H1 (cell line): ENCODE measurements around the gene CACFD1. TPM values are rescaled to one million over a fixed set of nuclear protein-coding genes. Genes with fewer than 3 reads are reported as not detected.

Experiments used
- CEBPB ChIP-seq: IDR thresholded peaks from 2 replicates; pipeline ENCODE4 v1.6.1; 2012; ENCODE audit warnings: low read depth, low read length
- CHD1 ChIP-seq: IDR thresholded peaks from 2 replicates; pipeline ENCODE4 v1.6.1; 2012; ENCODE audit warnings: low read depth, low read length, improper control_type of control experiment
- GTF2F1 ChIP-seq: IDR thresholded peaks from 2 replicates; pipeline ENCODE4 v1.6.1; 2012; ENCODE audit warnings: low read depth, low read length, improper control_type of control experiment, borderline replicate concordance
- JUN ChIP-seq: IDR thresholded peaks from 2 replicates; pipeline ENCODE4 v1.6.1; 2011; ENCODE audit warnings: low read depth, mild to moderate bottlenecking, improper control_type of control experiment, low read length
- POLR2A ChIP-seq, 2 experiments: IDR thresholded peaks; 1 replicate in 1 of 2; 2 replicates in 1 of 2; pipeline ENCODE4 v1.6.1; 2011; ENCODE audit warnings: low read depth in 2 of 2, low read length in 2 of 2, mild to moderate bottlenecking in 2 of 2; ENCODE audit errors: control extremely low read depth in 1 of 2
- polyA plus RNA-seq, 7 experiments: library from polyadenylated mRNA; depleted of rRNA in 3 of 7; stranded (reverse) in 5 of 7; unstranded in 2 of 7; fragments of >200 nt in 5 of 7; fragments of 200-250 nt in 2 of 7; gene quantifications; 1 replicate in 5 of 7; 2 replicates in 1 of 7; 4 replicates in 1 of 7; pipeline versions ENCODE4 v1.2.1 to v1.2.3, GENCODE V29; 2011 to 2013; ENCODE audit warnings: missing spikeins in 2 of 7, mixed read lengths in 2 of 7
- total RNA-seq: library from RNA; stranded (reverse); fragmentation: NEBNext Ultra II Directional; extraction: Animal tissue kit (Norgen Biotek cat#: 25700); gene quantifications from 2 replicates; pipeline ENCODE4 v1.2.1, GENCODE V29; 2021
- TF ChIP-seq, protein P1 (sequence below): fragments of 300-600 bp; sonication (generic); IDR thresholded peaks from 2 replicates; pipeline ENCODE4 v1.7.1; 2012; ENCODE audit warnings: low read length, moderate library complexity, mild to moderate bottlenecking, inconsistent platforms; ENCODE audit not compliant: insufficient replicate concordance

The CACFD1 gene
- total and polyA plus RNA-seq, 2 of the 8 experiments (the other 6 are each of a cell fraction or from before 2014, with no cell fraction given), result 13.4 to 15.5 TPM

DNA sequence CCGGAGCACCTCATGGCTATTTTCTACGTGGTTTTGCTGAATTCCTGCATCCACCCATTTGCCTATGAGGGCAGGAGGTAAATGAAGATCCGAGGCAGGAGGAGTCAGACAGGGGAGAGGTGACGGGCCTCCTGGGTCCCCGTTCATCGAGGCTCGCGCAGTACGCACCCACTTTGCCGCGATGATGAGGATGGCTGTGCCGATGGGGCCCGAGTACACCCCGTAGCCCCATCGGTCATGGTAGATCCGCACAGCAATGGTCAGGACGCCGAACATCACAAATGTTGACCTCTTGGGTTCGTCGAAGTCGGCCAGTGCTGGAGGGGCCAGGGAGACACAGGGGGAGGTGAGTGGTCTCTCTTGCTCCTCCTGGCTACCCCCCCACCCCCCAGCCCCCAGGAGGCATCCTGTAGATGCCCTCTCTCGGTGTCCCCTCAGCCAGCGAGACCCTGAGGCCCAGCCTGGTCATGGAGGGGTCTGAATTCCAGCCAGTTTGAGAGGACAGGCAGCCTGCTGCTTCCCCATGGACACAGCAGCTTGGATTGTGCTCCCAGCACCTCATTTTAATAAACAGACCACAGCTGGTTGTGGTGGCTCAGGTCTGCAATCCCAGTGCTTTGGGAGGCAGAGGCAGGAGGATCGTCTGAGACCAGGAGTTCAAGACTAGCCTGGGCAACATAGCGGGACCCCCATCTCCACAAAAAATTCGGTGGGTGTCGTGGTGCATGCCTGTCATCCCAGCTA lies 59.1 kb downstream of the CACFD1 start (continued):
- TF ChIP-seq, protein P1, sequence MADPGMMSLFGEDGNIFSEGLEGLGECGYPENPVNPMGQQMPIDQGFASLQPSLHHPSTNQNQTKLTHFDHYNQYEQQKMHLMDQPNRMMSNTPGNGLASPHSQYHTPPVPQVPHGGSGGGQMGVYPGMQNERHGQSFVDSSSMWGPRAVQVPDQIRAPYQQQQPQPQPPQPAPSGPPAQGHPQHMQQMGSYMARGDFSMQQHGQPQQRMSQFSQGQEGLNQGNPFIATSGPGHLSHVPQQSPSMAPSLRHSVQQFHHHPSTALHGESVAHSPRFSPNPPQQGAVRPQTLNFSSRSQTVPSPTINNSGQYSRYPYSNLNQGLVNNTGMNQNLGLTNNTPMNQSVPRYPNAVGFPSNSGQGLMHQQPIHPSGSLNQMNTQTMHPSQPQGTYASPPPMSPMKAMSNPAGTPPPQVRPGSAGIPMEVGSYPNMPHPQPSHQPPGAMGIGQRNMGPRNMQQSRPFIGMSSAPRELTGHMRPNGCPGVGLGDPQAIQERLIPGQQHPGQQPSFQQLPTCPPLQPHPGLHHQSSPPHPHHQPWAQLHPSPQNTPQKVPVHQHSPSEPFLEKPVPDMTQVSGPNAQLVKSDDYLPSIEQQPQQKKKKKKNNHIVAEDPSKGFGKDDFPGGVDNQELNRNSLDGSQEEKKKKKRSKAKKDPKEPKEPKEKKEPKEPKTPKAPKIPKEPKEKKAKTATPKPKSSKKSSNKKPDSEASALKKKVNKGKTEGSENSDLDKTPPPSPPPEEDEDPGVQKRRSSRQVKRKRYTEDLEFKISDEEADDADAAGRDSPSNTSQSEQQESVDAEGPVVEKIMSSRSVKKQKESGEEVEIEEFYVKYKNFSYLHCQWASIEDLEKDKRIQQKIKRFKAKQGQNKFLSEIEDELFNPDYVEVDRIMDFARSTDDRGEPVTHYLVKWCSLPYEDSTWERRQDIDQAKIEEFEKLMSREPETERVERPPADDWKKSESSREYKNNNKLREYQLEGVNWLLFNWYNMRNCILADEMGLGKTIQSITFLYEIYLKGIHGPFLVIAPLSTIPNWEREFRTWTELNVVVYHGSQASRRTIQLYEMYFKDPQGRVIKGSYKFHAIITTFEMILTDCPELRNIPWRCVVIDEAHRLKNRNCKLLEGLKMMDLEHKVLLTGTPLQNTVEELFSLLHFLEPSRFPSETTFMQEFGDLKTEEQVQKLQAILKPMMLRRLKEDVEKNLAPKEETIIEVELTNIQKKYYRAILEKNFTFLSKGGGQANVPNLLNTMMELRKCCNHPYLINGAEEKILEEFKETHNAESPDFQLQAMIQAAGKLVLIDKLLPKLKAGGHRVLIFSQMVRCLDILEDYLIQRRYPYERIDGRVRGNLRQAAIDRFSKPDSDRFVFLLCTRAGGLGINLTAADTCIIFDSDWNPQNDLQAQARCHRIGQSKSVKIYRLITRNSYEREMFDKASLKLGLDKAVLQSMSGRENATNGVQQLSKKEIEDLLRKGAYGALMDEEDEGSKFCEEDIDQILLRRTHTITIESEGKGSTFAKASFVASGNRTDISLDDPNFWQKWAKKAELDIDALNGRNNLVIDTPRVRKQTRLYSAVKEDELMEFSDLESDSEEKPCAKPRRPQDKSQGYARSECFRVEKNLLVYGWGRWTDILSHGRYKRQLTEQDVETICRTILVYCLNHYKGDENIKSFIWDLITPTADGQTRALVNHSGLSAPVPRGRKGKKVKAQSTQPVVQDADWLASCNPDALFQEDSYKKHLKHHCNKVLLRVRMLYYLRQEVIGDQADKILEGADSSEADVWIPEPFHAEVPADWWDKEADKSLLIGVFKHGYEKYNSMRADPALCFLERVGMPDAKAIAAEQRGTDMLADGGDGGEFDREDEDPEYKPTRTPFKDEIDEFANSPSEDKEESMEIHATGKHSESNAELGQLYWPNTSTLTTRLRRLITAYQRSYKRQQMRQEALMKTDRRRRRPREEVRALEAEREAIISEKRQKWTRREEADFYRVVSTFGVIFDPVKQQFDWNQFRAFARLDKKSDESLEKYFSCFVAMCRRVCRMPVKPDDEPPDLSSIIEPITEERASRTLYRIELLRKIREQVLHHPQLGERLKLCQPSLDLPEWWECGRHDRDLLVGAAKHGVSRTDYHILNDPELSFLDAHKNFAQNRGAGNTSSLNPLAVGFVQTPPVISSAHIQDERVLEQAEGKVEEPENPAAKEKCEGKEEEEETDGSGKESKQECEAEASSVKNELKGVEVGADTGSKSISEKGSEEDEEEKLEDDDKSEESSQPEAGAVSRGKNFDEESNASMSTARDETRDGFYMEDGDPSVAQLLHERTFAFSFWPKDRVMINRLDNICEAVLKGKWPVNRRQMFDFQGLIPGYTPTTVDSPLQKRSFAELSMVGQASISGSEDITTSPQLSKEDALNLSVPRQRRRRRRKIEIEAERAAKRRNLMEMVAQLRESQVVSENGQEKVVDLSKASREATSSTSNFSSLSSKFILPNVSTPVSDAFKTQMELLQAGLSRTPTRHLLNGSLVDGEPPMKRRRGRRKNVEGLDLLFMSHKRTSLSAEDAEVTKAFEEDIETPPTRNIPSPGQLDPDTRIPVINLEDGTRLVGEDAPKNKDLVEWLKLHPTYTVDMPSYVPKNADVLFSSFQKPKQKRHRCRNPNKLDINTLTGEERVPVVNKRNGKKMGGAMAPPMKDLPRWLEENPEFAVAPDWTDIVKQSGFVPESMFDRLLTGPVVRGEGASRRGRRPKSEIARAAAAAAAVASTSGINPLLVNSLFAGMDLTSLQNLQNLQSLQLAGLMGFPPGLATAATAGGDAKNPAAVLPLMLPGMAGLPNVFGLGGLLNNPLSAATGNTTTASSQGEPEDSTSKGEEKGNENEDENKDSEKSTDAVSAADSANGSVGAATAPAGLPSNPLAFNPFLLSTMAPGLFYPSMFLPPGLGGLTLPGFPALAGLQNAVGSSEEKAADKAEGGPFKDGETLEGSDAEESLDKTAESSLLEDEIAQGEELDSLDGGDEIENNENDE, result no peak
- TF ChIP-seq POLR2A (IDR thresholded peaks at IDR 0.05; ENCODE audit: control extremely low read depth in 1 of 2, low read depth in 2 of 2, low read length in 2 of 2) (no peak), JUN (no peak), CHD1 (no peak), CEBPB (no peak), GTF2F1 (no peak)
